ENCODE results near the gene MTERF4.

The MTERF4 gene

DNA sequence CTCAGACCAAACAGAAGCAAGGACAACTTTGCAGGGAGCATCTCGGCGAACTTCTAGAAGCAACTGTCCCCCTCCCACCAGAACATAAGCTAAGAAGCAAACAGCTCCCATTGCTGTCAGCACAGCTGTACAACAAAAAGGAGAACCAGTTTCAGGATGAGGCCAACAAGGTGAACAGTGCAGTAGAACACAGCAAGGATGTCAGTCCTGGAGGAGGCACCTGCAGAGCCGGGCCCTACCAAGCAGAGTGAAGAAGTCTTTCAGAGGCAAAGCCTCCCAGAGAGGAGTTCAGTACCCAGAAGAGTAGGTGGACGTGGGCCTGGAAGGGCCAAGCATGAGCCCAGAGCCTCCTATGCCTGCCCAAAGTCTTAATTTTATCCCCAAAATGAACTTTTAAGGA, 46.2 kb upstream of the MTERF4 start:
- Histone ChIP-seq H3K27ac (no peak overlapping the region), H3K36me3 (replicated peaks) (no peaks in the 10 kb centered on the region), H3K27me3 (replicated peaks) (no peaks in the 10 kb centered on the region), H3K4me3 (ENCODE audit: low read depth, low read length) (peak overlapping the region; percentile 83)
- TF ChIP-seq, protein P1, sequence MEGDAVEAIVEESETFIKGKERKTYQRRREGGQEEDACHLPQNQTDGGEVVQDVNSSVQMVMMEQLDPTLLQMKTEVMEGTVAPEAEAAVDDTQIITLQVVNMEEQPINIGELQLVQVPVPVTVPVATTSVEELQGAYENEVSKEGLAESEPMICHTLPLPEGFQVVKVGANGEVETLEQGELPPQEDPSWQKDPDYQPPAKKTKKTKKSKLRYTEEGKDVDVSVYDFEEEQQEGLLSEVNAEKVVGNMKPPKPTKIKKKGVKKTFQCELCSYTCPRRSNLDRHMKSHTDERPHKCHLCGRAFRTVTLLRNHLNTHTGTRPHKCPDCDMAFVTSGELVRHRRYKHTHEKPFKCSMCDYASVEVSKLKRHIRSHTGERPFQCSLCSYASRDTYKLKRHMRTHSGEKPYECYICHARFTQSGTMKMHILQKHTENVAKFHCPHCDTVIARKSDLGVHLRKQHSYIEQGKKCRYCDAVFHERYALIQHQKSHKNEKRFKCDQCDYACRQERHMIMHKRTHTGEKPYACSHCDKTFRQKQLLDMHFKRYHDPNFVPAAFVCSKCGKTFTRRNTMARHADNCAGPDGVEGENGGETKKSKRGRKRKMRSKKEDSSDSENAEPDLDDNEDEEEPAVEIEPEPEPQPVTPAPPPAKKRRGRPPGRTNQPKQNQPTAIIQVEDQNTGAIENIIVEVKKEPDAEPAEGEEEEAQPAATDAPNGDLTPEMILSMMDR (IDR thresholded peaks at IDR 0.05; ENCODE audit: low read depth, low read length, missing control alignments) = no peak
- no peak for DNase-seq
- in situ Hi-C loops (cut with HindIII; ENCODE audit: low pct_ligation_motif_present, low sequenced_read_pairs) = no loop called here

DNA sequence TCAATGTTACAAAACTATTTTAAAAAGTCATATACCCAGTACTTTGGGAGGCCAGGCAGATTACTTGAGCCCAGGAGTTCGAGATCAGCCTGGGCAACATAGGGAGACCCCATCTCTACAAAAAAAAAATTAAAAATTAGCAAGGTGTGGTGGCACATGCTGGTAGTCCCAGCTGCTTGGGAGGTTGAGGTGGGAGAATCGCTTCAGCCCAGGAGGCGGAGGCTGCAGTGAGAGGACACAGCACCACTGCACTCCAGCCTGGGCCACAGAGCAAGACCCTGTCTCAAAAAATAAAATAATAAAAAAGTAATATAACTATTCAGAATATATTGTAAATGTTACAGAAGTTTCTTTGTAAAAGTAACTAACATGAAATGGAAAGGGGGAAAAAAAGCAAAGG, 45.2 kb upstream of the MTERF4 start:
- no peaks in the 10 kb centered on the region for H3K36me3 ChIP-seq (replicated peaks)
- TF ChIP-seq, protein P1 (IDR thresholded peaks at IDR 0.05; ENCODE audit: low read depth, low read length, missing control alignments) = no peak
- no peaks in the 10 kb centered on the region for H3K27me3 ChIP-seq (replicated peaks)
- in situ Hi-C loops (cut with HindIII; ENCODE audit: low pct_ligation_motif_present, low sequenced_read_pairs) = no loop called here
- no peak overlapping the region for H3K4me3 ChIP-seq (ENCODE audit: low read depth, low read length)
- no peak overlapping the region for H3K27ac ChIP-seq
- no peak for DNase-seq

DNA sequence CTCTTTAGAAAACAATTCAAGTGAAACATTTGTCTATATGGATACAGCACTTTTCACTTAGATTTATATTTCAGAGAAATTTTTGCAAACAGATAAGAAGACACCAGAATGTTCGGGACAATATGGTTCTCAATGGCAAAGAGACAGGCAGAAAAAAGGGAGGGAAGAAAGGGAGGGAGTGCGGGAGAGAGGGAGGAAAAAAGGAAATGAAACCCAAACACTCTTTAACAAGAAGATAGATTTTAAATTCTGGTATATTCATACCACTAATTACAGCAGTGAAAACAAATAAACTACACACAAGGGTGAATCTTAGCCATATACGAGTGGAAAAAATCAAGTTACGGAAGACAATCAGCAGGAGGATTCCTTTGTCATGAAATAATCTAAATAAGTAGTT, 44.2 kb upstream of the MTERF4 start:
- H3K4me3 ChIP-seq (ENCODE audit: low read depth, low read length) = no peak overlapping the region
- no peak for DNase-seq
- no peaks in the 10 kb centered on the region for H3K36me3 ChIP-seq (replicated peaks)
- in situ Hi-C loops (cut with HindIII; ENCODE audit: low pct_ligation_motif_present, low sequenced_read_pairs) = no loop called here
- no peak overlapping the region for H3K27ac ChIP-seq
- TF ChIP-seq, protein P1 (IDR thresholded peaks at IDR 0.05; ENCODE audit: low read depth, low read length, missing control alignments) = no peak
- no peaks in the 10 kb centered on the region for H3K27me3 ChIP-seq (replicated peaks)

DNA sequence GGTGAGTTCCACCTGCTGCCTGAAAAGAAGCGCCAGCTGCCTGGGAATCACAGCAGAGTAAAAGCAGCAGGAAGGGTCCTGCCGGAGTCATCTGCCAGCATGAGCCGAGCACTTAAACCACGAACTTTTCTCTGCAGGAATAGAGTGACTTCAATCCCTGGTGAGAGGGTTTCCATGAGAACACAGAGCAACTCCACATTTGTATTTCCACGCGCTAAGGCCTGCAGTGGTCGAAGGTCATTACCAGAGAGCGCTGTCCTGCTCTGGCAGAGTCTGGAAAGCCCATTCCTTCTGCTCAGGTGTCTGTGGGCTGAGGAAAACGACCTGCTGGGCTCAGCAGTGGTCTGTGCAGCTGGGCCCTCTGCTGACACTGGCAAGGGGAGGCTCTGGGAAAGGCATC, 40.5 kb upstream of the MTERF4 start:
- Histone ChIP-seq H3K36me3 (replicated peaks) (no peaks in the 10 kb centered on the region), H3K27ac (no peak overlapping the region), H3K4me3 (ENCODE audit: low read depth, low read length) (no peak overlapping the region), H3K27me3 (replicated peaks) (no peaks in the 10 kb centered on the region)
- in situ Hi-C loops (cut with HindIII; ENCODE audit: low pct_ligation_motif_present, low sequenced_read_pairs) = no loop called here
- TF ChIP-seq, protein P1 (IDR thresholded peaks at IDR 0.05; ENCODE audit: low read depth, low read length, missing control alignments) = no peak
- DNase-seq = no peak

DNA sequence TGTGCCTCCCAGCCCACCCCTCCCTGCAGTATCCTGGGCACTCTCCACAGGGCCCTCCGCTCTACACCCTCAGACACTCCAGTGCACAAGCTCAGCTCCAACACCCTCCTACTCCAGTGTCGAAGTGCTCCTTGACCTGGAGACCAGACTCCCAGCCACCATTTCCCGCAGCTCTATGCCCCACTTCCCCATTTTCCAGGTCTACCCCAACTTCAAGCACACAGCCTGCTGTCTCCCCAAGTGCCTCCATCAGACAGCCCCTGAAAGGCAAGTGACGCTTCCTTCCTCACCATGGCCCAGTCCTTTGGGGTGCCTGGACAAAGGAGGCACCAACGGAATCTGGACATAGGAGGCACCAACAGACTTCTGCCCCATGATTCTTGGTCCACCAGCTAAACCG, 40.0 kb upstream of the MTERF4 start:
- TF ChIP-seq, protein P1 (IDR thresholded peaks at IDR 0.05; ENCODE audit: low read depth, low read length, missing control alignments) = no peak
- H3K27me3 ChIP-seq (replicated peaks) = no peaks in the 10 kb centered on the region
- H3K27ac ChIP-seq = no peak overlapping the region
- no peak for DNase-seq
- in situ Hi-C loops (cut with HindIII; ENCODE audit: low pct_ligation_motif_present, low sequenced_read_pairs) = no loop called here
- no peak overlapping the region for H3K4me3 ChIP-seq (ENCODE audit: low read depth, low read length)
- no peaks in the 10 kb centered on the region for H3K36me3 ChIP-seq (replicated peaks)

DNA sequence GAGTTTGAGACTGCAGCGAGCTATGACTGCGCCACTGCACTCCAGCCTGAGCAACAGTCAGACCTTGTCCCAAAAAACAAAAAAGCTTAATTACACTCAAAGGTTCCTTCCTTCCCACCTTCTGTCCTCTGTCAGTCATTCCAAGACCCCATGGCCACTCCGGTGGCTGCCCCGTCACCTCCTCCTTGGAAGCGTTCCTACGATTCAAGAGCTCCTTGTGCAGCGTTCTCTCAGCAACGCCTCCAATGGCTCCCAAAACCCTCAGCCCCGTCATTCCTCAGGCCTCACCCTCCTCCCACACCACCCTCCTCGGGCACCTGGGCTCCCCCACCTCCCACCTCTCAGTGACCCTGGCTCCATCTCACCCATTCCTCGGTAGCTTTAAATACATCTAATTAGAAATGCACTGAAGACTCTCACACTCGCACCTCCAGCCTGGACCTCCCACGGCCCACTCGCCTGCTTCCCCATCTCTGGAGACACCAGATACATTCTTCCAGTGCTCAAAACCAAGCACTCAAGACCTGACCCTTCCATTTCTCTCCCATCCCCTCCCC, 39.2 kb upstream of the MTERF4 start:
- TF ChIP-seq, protein P1 (IDR thresholded peaks at IDR 0.05; ENCODE audit: low read depth, low read length, missing control alignments) = no peak
- H3K27ac ChIP-seq = no peak overlapping the region
- no peak for DNase-seq
- H3K4me3 ChIP-seq (ENCODE audit: low read depth, low read length) = no peak overlapping the region
- in situ Hi-C loops (cut with HindIII; ENCODE audit: low pct_ligation_motif_present, low sequenced_read_pairs) = no loop called here
- H3K27me3 ChIP-seq (replicated peaks) = no peaks in the 10 kb centered on the region
- no peaks in the 10 kb centered on the region for H3K36me3 ChIP-seq (replicated peaks)

All from brain microvascular endothelial cell (primary cell).